HepG2 (cell line): ENCODE results near the gene USP25. TPM values are rescaled to one million over a fixed set of nuclear protein-coding genes. Genes with fewer than 3 reads are reported as not detected.

Source experiments
- ARID4A ChIP-seq: sonication (generic); formaldehyde crosslinking; IDR thresholded peaks from 2 replicates; pipeline ENCODE4 v1.5.0; 2020; ENCODE audit warnings: mild to moderate bottlenecking, missing genetic modification reagents, borderline replicate concordance
- ARID5B ChIP-seq: IDR thresholded peaks from 2 replicates; pipeline ENCODE4 v1.4.0; 2020; ENCODE audit warnings: mild to moderate bottlenecking, missing genetic modification reagents
- DNMT3B ChIP-seq: conservative IDR thresholded peaks from 2 replicates; pipeline ENCODE4 v1.6.1; 2016; ENCODE audit warnings: missing biosample characterization, control low read depth
- HNRNPH1 ChIP-seq: fragments of 200-400 bp; formaldehyde crosslinking; optimal IDR thresholded peaks from 2 replicates; pipeline ENCODE3; 2017; ENCODE audit warnings: mild to moderate bottlenecking, low read depth, low read length
- MAZ ChIP-seq, 2 experiments: sonication (generic) in 1 of 2; formaldehyde crosslinking in 1 of 2; IDR thresholded peaks; 2 replicates each; pipeline versions ENCODE4 v1.5.0 to v1.6.1; 2012 to 2020; ENCODE audit warnings: low read depth in 2 of 2, mild to moderate bottlenecking in 2 of 2, borderline replicate concordance in 1 of 2, improper control_type of control experiment in 1 of 2, low read length in 1 of 2, missing genetic modification reagents in 1 of 2, moderate library complexity in 1 of 2
- MTA1 ChIP-seq: sonication (generic); formaldehyde crosslinking; IDR thresholded peaks from 2 replicates; pipeline ENCODE4 v1.4.0; 2020; ENCODE audit warnings: missing genetic modification reagents, mild to moderate bottlenecking, borderline replicate concordance
- MXI1 ChIP-seq: IDR thresholded peaks from 3 replicates; pipeline ENCODE4 v1.6.1; 2012; ENCODE audit warnings: low read depth, low read length, inconsistent platforms, borderline replicate concordance
- NR1H2 ChIP-seq: sonication (generic); formaldehyde crosslinking; IDR thresholded peaks from 2 replicates; pipeline ENCODE4 v1.8.1; 2022; ENCODE audit warnings: low read depth, missing genetic modification reagents, borderline replicate concordance
- NRL ChIP-seq: sonication (generic); formaldehyde crosslinking; IDR thresholded peaks from 2 replicates; pipeline ENCODE4 v1.5.0; 2020; ENCODE audit warnings: missing genetic modification reagents, mild to moderate bottlenecking, moderate library complexity, borderline replicate concordance
- PREB ChIP-seq: sonication (generic); formaldehyde crosslinking; IDR thresholded peaks from 2 replicates; pipeline ENCODE4 v1.4.0; 2020; ENCODE audit warnings: missing genetic modification reagents
- RBFOX2 ChIP-seq: fragments of 200-400 bp; formaldehyde crosslinking; IDR thresholded peaks from 2 replicates; pipeline ENCODE4 v1.6.1; 2017; ENCODE audit warnings: low read depth, mild to moderate bottlenecking, low read length
- RXRB ChIP-seq: IDR thresholded peaks from 2 replicates; pipeline ENCODE4 v1.6.1; 2016; ENCODE audit warnings: borderline replicate concordance, missing genetic modification reagents, missing compliant biosample characterization
- SMARCC2 ChIP-seq: fragments of 450-650 bp; IDR thresholded peaks from 2 replicates; pipeline ENCODE4 v1.6.1; 2017; ENCODE audit warnings: antibody characterized with exemption, mild to moderate bottlenecking
- SOX6 ChIP-seq, 2 experiments: fragments of 450-650 bp in 1 of 2; sonication (generic) in 1 of 2; formaldehyde crosslinking in 1 of 2; IDR thresholded peaks; 2 replicates each; pipeline versions ENCODE4 v1.4.0 to v1.6.1; 2017 to 2020; ENCODE audit warnings: antibody characterized with exemption in 1 of 2, mild to moderate bottlenecking in 1 of 2, missing genetic modification reagents in 1 of 2
- TEAD2 ChIP-seq: sonication (generic); formaldehyde crosslinking; IDR thresholded peaks from 2 replicates; pipeline ENCODE4 v1.9.0; 2021; ENCODE audit warnings: missing genetic modification reagents
- ZBTB7A ChIP-seq: sonication (generic); formaldehyde crosslinking; IDR thresholded peaks from 2 replicates; pipeline ENCODE4 v1.8.0; 2022; ENCODE audit warnings: mild to moderate bottlenecking, missing genetic modification reagents
- ZNF138 ChIP-seq: sonication (generic); formaldehyde crosslinking; IDR thresholded peaks from 2 replicates; pipeline ENCODE4 v1.5.0; 2020; ENCODE audit warnings: mild to moderate bottlenecking, low read depth, missing genetic modification reagents
- ZNF354B ChIP-seq: sonication (generic); formaldehyde crosslinking; IDR thresholded peaks from 2 replicates; pipeline ENCODE4 v1.8.0; 2022; ENCODE audit warnings: mild to moderate bottlenecking, missing genetic modification reagents
- polyA plus RNA-seq, 8 experiments: library from polyadenylated mRNA; depleted of rRNA in 3 of 8; stranded (reverse) in 7 of 8; unstranded in 1 of 8; fragments of >200 nt; fragmentation: Illumina TruSeq in 4 of 8; extraction: Trizol in 4 of 8; gene quantifications; 2 replicates each; pipeline versions ENCODE4 v1.2.1 to v1.2.3, GENCODE V29; 2011 to 2016; ENCODE audit warnings: low read depth in 4 of 8, missing spikeins in 1 of 8, mixed read lengths in 1 of 8; ENCODE audit not compliant: insufficient read depth in 1 of 8
- total RNA-seq, 5 experiments: library from RNA; depleted of rRNA; stranded (reverse); fragments of >200 nt; fragmentation: Illumina TruSeq; extraction: Trizol; gene quantifications; 2 replicates each; pipeline ENCODE4 v1.2.3, GENCODE V29; 2016; ENCODE audit warnings: low read depth in 1 of 5

The USP25 gene
- total and polyA plus RNA-seq, 2 of the 13 experiments (the other 11 are each of a cell fraction or from before 2014, with no cell fraction given): 12.4 to 26.3 TPM

GRCh38 chr21:15729674-15730483, at the start of gene USP25 (continued):
- TF ChIP-seq PREB: no peak
- TF ChIP-seq TEAD2 (CRISPR knock-in tag): no peak
- peak; percentile 91 for TF ChIP-seq RBFOX2
- no peak for TF ChIP-seq ZBTB7A
- TF ChIP-seq MTA1 (CRISPR knock-in tag): no peak
- TF ChIP-seq RXRB (CRISPR knock-in tag): no peak
- no peak for TF ChIP-seq NR1H2 (CRISPR knock-in tag)
- TF ChIP-seq SMARCC2: no peak
- no peak for TF ChIP-seq ZNF354B (CRISPR knock-in tag)
- TF ChIP-seq DNMT3B: no peak
- no peak for TF ChIP-seq NRL
- TF ChIP-seq HNRNPH1: no peak
- TF ChIP-seq ZNF138: no peak
- no peak for TF ChIP-seq SOX6 (IDR thresholded peaks at IDR 0.05)
- 0 out of 2 replicates have a peak, but pooled peaks have one; percentile 12 for TF ChIP-seq SOX6 (CRISPR knock-in tag; IDR thresholded peaks at IDR 0.05)
- TF ChIP-seq MAZ (IDR thresholded peaks at IDR 0.05; ENCODE audit: borderline replicate concordance, low read depth, low read length): peak; percentile 53; the same call in 1 of the 2 replicates
- TF ChIP-seq MAZ (CRISPR knock-in tag; IDR thresholded peaks at IDR 0.05; ENCODE audit: low read depth): peak; percentile 51
- no peak for TF ChIP-seq ARID5B (CRISPR knock-in tag)
- TF ChIP-seq MXI1: peak; percentile 43; the same call in 1 of the 3 replicates
- TF ChIP-seq ARID4A (CRISPR knock-in tag): peak; percentile 39; the same call in 1 of the 2 replicates
